HG02610 (cell line): Measurements from ENCODE around the gene CXCR3.
A peak's percentile ranks its signal among the peaks of the same experiment; 100 is the strongest.

ENCODE experiments used
- ATAC-seq: cut with Tn5 transposase; IDR thresholded peaks from one replicate; pipeline ENCODE4 v1.9.1; 2021; ENCODE audit warnings: mild to moderate bottlenecking, moderate library complexity; ENCODE audit not compliant: unreplicated experiment

The CXCR3 gene

GRCh38 chrX:71637848-71638247, 19.5 kb upstream of the CXCR3 start:
- ATAC-seq = peak; percentile 44

- no peak for ATAC-seq
Observed at GRCh38 chrX:71637253-71637618, 18.9 kb upstream of the CXCR3 start.

- ATAC-seq = no peak
Observed at GRCh38 chrX:71636438-71637252, 18.3 kb upstream of the CXCR3 start.

- no peak for ATAC-seq
Observed at GRCh38 chrX:71634366-71634765, 16.1 kb upstream of the CXCR3 start.

GRCh38 chrX:71632923-71633657, 14.8 kb upstream of the CXCR3 start:
- peak; percentile 32 for ATAC-seq

GRCh38 chrX:71629467-71629866, 11.2 kb upstream of the CXCR3 start:
- ATAC-seq = peak; percentile 65

GRCh38 chrX:71627588-71628404, 9.5 kb upstream of the CXCR3 start:
- no peak for ATAC-seq

- ATAC-seq = no peak
Observed at GRCh38 chrX:71626576-71626975, 8.3 kb upstream of the CXCR3 start.

- ATAC-seq = no peak
Observed at GRCh38 chrX:71625471-71625870, 7.2 kb upstream of the CXCR3 start.

- ATAC-seq = no peak
Observed at GRCh38 chrX:71623714-71624113, 5.4 kb upstream of the CXCR3 start.

- ATAC-seq = peak; percentile 56
Observed at GRCh38 chrX:71622576-71623450, 4.5 kb upstream of the CXCR3 start.

- no peak for ATAC-seq
Observed at GRCh38 chrX:71622032-71622575, 3.8 kb upstream of the CXCR3 start.

- ATAC-seq = no peak
Observed at GRCh38 chrX:71621603-71622002, 3.3 kb upstream of the CXCR3 start.

- ATAC-seq = no peak
Observed at GRCh38 chrX:71619986-71620385, 1.7 kb upstream of the CXCR3 start.

GRCh38 chrX:71619193-71619592, 882 bp upstream of the CXCR3 start:
- ATAC-seq = peak; percentile 24

GRCh38 chrX:71618787-71619186, 476 bp upstream of the CXCR3 start:
- no peak for ATAC-seq

GRCh38 chrX:71617742-71618141, 569 bp downstream of the CXCR3 start:
- no peak for ATAC-seq

- ATAC-seq = no peak
Observed at GRCh38 chrX:71616672-71617529, 1.4 kb downstream of the CXCR3 start.

- ATAC-seq = peak; percentile 37
Observed at GRCh38 chrX:71615954-71616353, 2.4 kb downstream of the CXCR3 start.
